Measurements from ENCODE around the gene YAE1. TPM values are rescaled to one million over a fixed set of nuclear protein-coding genes. Genes with fewer than 3 reads are reported as not detected.

Gene YAE1, protein sequence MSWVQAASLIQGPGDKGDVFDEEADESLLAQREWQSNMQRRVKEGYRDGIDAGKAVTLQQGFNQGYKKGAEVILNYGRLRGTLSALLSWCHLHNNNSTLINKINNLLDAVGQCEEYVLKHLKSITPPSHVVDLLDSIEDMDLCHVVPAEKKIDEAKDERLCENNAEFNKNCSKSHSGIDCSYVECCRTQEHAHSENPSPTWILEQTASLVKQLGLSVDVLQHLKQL
- 10 to 100 TPM; 19.8 to 24.2 (median 23.3) TPM for total RNA-seq
- long read RNA-seq, donor 1, transcript YAE1-201 (3 exons, 899 nt), result major isoform, 10 of 12 reads
- long read RNA-seq, donor 1, partial matches to known transcripts, result 0 of 12 reads
- long read RNA-seq, donor 1, other reads (novel, unspliced or antisense), result 2 of 12 reads
- long read RNA-seq, donor 2, transcript YAE1-201 (3 exons, 899 nt), result major isoform, 19 of 22 reads
- long read RNA-seq, donor 2, partial matches to known transcripts, result 1 of 22 reads
- long read RNA-seq, donor 2, other reads (novel, unspliced or antisense), result 1 of 22 reads

DNA sequence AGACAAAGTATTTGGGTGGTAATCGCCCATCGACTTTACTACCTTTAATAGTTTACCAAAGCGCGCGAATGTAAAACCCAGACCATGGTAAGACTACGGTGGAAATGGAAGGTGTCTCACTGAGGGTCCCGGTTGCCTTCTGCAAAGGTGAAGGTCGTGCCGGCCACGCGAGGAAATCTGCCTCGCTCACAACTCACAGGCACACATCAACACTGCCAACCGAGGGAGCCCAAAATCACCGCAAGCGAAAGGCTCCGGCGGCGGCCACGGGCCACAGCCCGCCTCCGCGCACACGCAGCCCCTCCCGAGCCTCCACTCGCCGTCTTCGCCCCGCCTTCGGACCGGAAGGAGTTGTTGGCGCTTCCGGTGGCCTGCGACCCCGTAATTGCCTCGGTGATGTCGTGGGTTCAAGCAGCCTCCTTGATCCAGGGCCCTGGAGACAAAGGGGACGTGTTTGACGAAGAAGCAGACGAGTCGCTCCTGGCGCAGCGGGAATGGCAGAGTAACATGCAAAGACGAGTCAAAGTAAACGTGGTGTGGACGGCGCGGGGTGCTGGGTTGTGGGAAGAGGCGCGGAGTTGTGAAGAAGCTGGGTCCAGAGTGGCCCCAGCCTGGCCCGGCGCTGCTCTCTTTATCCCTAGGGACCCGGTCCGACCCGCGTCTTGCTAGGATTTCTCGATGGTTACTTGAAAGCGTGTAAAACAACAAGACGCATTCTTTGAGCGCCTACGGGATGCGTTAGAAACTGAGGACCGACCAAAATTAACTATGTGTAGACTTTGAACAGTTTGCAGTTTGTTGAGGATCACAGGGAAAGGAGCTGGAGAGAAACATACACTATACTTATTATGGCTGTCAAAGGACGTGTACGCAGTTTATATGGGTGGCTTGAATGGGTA lies at the start of gene YAE1:
Gene YAE1, plus strand, starts transcription at position 382 of the 899 bp plus-strand sequence. Its CDS starts 15 bp downstream, at position 397.
- no peaks in the 10 kb centered on the region for H3K9me3 ChIP-seq
- peak; percentile 94 for ATAC-seq
- intact Hi-C loops (cut with DNase I, micrococcal nuclease), result no loop called here
- no peaks in the 10 kb centered on the region for H3K36me3 ChIP-seq (ENCODE audit: low read depth)
- no peak for TF ChIP-seq CTCF (IDR thresholded peaks at IDR 0.05)
- H3K4me1 ChIP-seq (ENCODE audit: low read depth), result peaks cover 7% of the 10 kb centered on the region
- H3K4me3 ChIP-seq, result peak within 1 kb of the TSS; percentile 56
- DNase-seq, result peak; percentile 87 to 89 (median 89)

DNA sequence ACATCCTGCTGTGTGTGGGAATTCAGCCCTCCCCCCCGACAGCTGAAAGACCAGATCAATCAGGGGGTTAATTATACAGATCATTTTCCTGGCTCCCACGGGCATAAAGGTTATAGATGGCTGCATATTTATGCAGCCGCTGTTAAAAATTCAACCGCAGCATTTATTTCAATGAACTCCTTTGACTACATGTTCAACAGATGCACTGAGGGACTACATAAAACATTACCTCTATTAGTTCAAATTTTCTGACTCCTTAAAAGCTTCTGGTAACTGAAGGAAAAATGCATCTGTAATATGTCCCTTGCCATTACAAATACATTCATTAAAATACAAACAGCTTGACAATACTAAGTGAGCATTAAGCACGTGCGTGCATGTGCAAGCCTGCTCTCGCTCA lies 49.7 kb upstream of the YAE1 start:
- no peak for DNase-seq
- H3K9me3 ChIP-seq, result no peaks in the 10 kb centered on the region
- no peak overlapping the region for H3K4me3 ChIP-seq
- intact Hi-C loops (cut with DNase I, micrococcal nuclease), result no loop called here
- peaks cover 2% of the 10 kb centered on the region for H3K4me1 ChIP-seq (ENCODE audit: low read depth)
- TF ChIP-seq CTCF (IDR thresholded peaks at IDR 0.05), result no peak
- ATAC-seq, result no peak
- no peaks in the 10 kb centered on the region for H3K36me3 ChIP-seq (ENCODE audit: low read depth)

DNA sequence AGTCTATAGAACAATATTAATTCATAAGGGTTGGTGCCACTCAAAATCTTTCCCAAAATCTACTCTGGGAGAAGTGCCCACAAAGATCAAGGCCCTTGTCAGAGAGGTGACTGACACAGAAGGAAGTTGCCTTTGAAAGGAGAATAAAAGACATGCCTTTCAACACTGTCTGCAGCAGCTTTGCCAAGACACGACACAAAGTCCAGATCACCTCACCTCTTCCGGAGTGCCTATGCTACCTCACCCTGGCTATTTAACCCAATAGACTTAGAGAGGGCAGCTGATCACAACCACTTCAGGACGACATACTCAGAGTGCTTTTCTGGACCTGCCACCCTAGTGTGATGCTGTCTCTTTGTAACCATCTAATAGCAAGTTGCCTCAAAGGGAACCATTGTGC lies 49.0 kb upstream of the YAE1 start:
- H3K36me3 ChIP-seq (ENCODE audit: low read depth), result no peaks in the 10 kb centered on the region
- DNase-seq (no peak), ATAC-seq (peak; percentile 62)
- H3K4me3 ChIP-seq, result no peak overlapping the region
- H3K9me3 ChIP-seq, result no peaks in the 10 kb centered on the region
- intact Hi-C loops (cut with DNase I, micrococcal nuclease), result no loop called here
- TF ChIP-seq CTCF (IDR thresholded peaks at IDR 0.05), result no peak
- H3K4me1 ChIP-seq (ENCODE audit: low read depth), result peaks cover 2% of the 10 kb centered on the region

- no peak overlapping the region for H3K4me3 ChIP-seq
- TF ChIP-seq CTCF (IDR thresholded peaks at IDR 0.05), result no peak
- DNase-seq (no peak), ATAC-seq (no peak)
- no peaks in the 10 kb centered on the region for H3K9me3 ChIP-seq
- no peaks in the 10 kb centered on the region for H3K36me3 ChIP-seq (ENCODE audit: low read depth)
- intact Hi-C loops (cut with DNase I, micrococcal nuclease), result no loop called here
- H3K4me1 ChIP-seq (ENCODE audit: low read depth), result no peaks in the 10 kb centered on the region
These were observed 40.3 kb upstream of the YAE1 start for GRCh38 chr7:39525926-39526325.

GRCh38 chr7:39526666-39527065 lies 39.5 kb upstream of the YAE1 start:
- Histone ChIP-seq H3K36me3 (ENCODE audit: low read depth) (no peaks in the 10 kb centered on the region), H3K9me3 (no peaks in the 10 kb centered on the region), H3K4me3 (no peak overlapping the region), H3K4me1 (ENCODE audit: low read depth) (no peaks in the 10 kb centered on the region)
- DNase-seq, result no peak
- ATAC-seq, result no peak
- no peak for TF ChIP-seq CTCF (IDR thresholded peaks at IDR 0.05)
- intact Hi-C loops (cut with DNase I, micrococcal nuclease), result no loop called here

Data from mucosa of descending colon (tissue), 3 donors.